Upper lobe of left lung (tissue), 6 donors: ENCODE measurements around the gene GRID1. TPM values are rescaled to one million over a fixed set of nuclear protein-coding genes. Genes with fewer than 3 reads are reported as not detected.

ENCODE experiments used
- ATAC-seq, 2 donors: fragments of 200-7000 bp; cut with Tn5 transposase; one replicate each; pipeline ENCODE4 v1.9.1; 2022; ENCODE audit warnings: mild to moderate bottlenecking in 2 of 2, moderate library complexity in 2 of 2; ENCODE audit not compliant: low FRiP score in 2 of 2
- DNase-seq, 2 donors: peaks; one replicate each; pipeline ENCODE4 v3.0.0-alpha.2; 2019 to 2020
- H3K27ac ChIP-seq, 4 donors: fragments of 200-600 bp; sonication (generic); one replicate each; pipeline ENCODE4 v1.5.1; 2016 to 2019
- H3K27me3 ChIP-seq, 4 donors: fragments of 200-600 bp; sonication (generic); one replicate each; pipeline ENCODE4 v1.5.1; 2017 to 2019
- H3K36me3 ChIP-seq, 4 donors: fragments of 200-600 bp; sonication (generic); one replicate each; pipeline ENCODE4 v1.5.1; 2016 to 2019
- H3K4me1 ChIP-seq, 4 donors: fragments of 200-600 bp; sonication (generic); one replicate each; pipeline ENCODE4 v1.5.1; 2018 to 2019
- H3K4me3 ChIP-seq, 4 donors: fragments of 200-600 bp; sonication (generic); one replicate each; pipeline ENCODE4 v1.5.1; 2017 to 2019; ENCODE audit warnings: mild to moderate bottlenecking in 2 of 4, moderate library complexity in 1 of 4
- H3K9me3 ChIP-seq, 4 donors: fragments of 200-600 bp; sonication (generic); one replicate each; pipeline ENCODE4 v1.5.1; 2018 to 2019
- CTCF ChIP-seq, 6 experiments: fragments of 450-650 bp in 4 of 6; fragments of 200-600 bp in 2 of 6; sonication (generic) in 2 of 6; IDR thresholded peaks; one replicate each; pipeline ENCODE4 v1.5.1; 2016 to 2019; ENCODE audit warnings: antibody characterized with exemption in 6 of 6
- EP300 ChIP-seq, 4 donors: sonication (generic); formaldehyde crosslinking; IDR thresholded peaks; one replicate each; pipeline ENCODE4 v1.5.1; 2017; ENCODE audit warnings: antibody characterized with exemption in 4 of 4, control low read depth in 2 of 4
- POLR2A ChIP-seq, 4 donors: fragments of 450-650 bp; IDR thresholded peaks; one replicate each; pipeline ENCODE4 v1.5.1; 2016 to 2017; ENCODE audit warnings: antibody characterized with exemption in 4 of 4, mild to moderate bottlenecking in 2 of 4
- POLR2AphosphoS5 ChIP-seq, 2 donors: sonication (generic); formaldehyde crosslinking; IDR thresholded peaks; one replicate each; pipeline ENCODE4 v1.5.1; 2017; ENCODE audit warnings: antibody characterized with exemption in 2 of 2
- WGBS, 2 donors: methylation state at CpG; one replicate each; pipeline ENCODE4 v1.1.5; 2017 to 2018; 5-methylcytosine and 5-hydroxymethylcytosine counted together
- total RNA-seq, 6 donors: library from RNA; depleted of rRNA in 4 of 6; stranded (reverse); fragments of >200 nt in 4 of 6; gene quantifications; one replicate each; pipeline versions ENCODE4 v1.1.0 to v1.2.1, GENCODE V29; 2016 to 2021
- donor health status: DM: no; HTN: no; CAD: no; lungs with moderate emphysema.
- donor health status: DM: no; HTN: yes; CAD: no; lungs with severe emphysema.

The GRID1 gene
- total RNA-seq, 6 donors from 2014 or later, result 1.5 to 5.2 (median 3.2) TPM

- no peak overlapping the region for H3K4me3 ChIP-seq
- TF ChIP-seq CTCF (IDR thresholded peaks at IDR 0.05) (no peak), EP300 (IDR thresholded peaks at IDR 0.05) (no peak), POLR2A (IDR thresholded peaks at IDR 0.05) (no peak), POLR2AphosphoS5 (IDR thresholded peaks at IDR 0.05) (no peak)
- 63 to 70% methylated on average over 2 of the region's 2 CpGs for WGBS, 2 donors
- DNase-seq (peak in 1 of 2 donors; percentile 1), ATAC-seq (no peak)
- no peaks in the 10 kb centered on the region for H3K9me3 ChIP-seq
- H3K36me3 ChIP-seq, result no peaks in the 10 kb centered on the region
- H3K27me3 ChIP-seq, result no peaks in the 10 kb centered on the region
- no peaks in the 10 kb centered on the region for H3K4me1 ChIP-seq
- H3K27ac ChIP-seq, result no peak overlapping the region
Observed at GRCh38 chr10:86162036-86162435, 204.6 kb downstream of the GRID1 start.

- Histone ChIP-seq H3K4me1 (no peaks in the 10 kb centered on the region), H3K4me3 (no peak overlapping the region), H3K27me3 (no peaks in the 10 kb centered on the region), H3K36me3 (no peaks in the 10 kb centered on the region), H3K27ac (no peak overlapping the region), H3K9me3 (no peaks in the 10 kb centered on the region)
- 75 to 90% methylated on average over 8 of the region's 8 CpGs for WGBS, 2 donors
- ATAC-seq (no peak), DNase-seq (peak in 1 of 2 donors; percentile 9)
- TF ChIP-seq CTCF (IDR thresholded peaks at IDR 0.05), result no peak
- no peak for TF ChIP-seq EP300 (IDR thresholded peaks at IDR 0.05)
- TF ChIP-seq POLR2AphosphoS5 (IDR thresholded peaks at IDR 0.05), result no peak
- TF ChIP-seq POLR2A (IDR thresholded peaks at IDR 0.05), result no peak
Observed at GRCh38 chr10:86160890-86161585, 205.6 kb downstream of the GRID1 start.

GRCh38 chr10:86159797-86160196 lies 206.8 kb downstream of the GRID1 start:
- WGBS, 2 donors, result 66 to 76% methylated on average over 3 of the region's 3 CpGs
- no peak for ATAC-seq
- TF ChIP-seq POLR2A (IDR thresholded peaks at IDR 0.05) (no peak), POLR2AphosphoS5 (IDR thresholded peaks at IDR 0.05) (no peak), CTCF (IDR thresholded peaks at IDR 0.05) (no peak), EP300 (IDR thresholded peaks at IDR 0.05) (no peak)

GRCh38 chr10:86155054-86155921 lies 211.3 kb downstream of the GRID1 start:
- Histone ChIP-seq H3K4me1 (no peaks in the 10 kb centered on the region), H3K27me3 (no peaks in the 10 kb centered on the region), H3K9me3 (no peaks in the 10 kb centered on the region), H3K27ac (no peak overlapping the region), H3K36me3 (no peaks in the 10 kb centered on the region), H3K4me3 (no peak overlapping the region)
- TF ChIP-seq POLR2A (IDR thresholded peaks at IDR 0.05), result no peak
- no peak for TF ChIP-seq POLR2AphosphoS5 (IDR thresholded peaks at IDR 0.05)
- no peak for TF ChIP-seq EP300 (IDR thresholded peaks at IDR 0.05)
- DNase-seq (no peak), ATAC-seq (no peak)
- 43 to 57% methylated on average over 6 to 7 of the region's 7 CpGs for WGBS, 2 donors

More at GRCh38 chr10:86159797-86160196, 206.8 kb downstream of the GRID1 start:
- DNase-seq, result no peak
- Histone ChIP-seq H3K27ac (no peak overlapping the region), H3K9me3 (no peaks in the 10 kb centered on the region), H3K36me3 (no peaks in the 10 kb centered on the region), H3K4me3 (no peak overlapping the region), H3K27me3 (no peaks in the 10 kb centered on the region), H3K4me1 (no peaks in the 10 kb centered on the region)

GRCh38 chr10:86153751-86154150 lies 212.8 kb downstream of the GRID1 start:
- DNase-seq (peak in 1 of 2 donors; percentile 29), ATAC-seq (no peak)
- 86 to 93% methylated on average over 9 of the region's 9 CpGs for WGBS, 2 donors
- H3K4me3 ChIP-seq, result no peak overlapping the region
- TF ChIP-seq POLR2AphosphoS5 (IDR thresholded peaks at IDR 0.05), result no peak
- no peaks in the 10 kb centered on the region for H3K9me3 ChIP-seq
- H3K4me1 ChIP-seq, result no peaks in the 10 kb centered on the region
- no peak overlapping the region for H3K27ac ChIP-seq
- no peaks in the 10 kb centered on the region for H3K27me3 ChIP-seq
- H3K36me3 ChIP-seq, result no peaks in the 10 kb centered on the region
